K562 (cell line): Measurements from ENCODE around the gene NXPH4. TPM values are rescaled to one million over a fixed set of nuclear protein-coding genes. Genes with fewer than 3 reads are reported as not detected.

Experiments used
- ATAC-seq: fragments of 200-7000 bp; cut with Tn5 transposase; 3 replicates; pipeline ENCODE4 v1.9.1; 2020; ENCODE audit warnings: moderate library complexity
- BruUV-seq: library from RNA; stranded (reverse); fragments of 400-500 nt; replicated peaks from 2 replicates; lab custom pipeline; 2021; lab: Mats Ljungman, UMichigan
- CTCF ChIA-PET: fragments of 300-600 bp; formaldehyde crosslinking; extraction: SDS; loops from one replicate; lab custom pipeline; 2021; ENCODE audit warnings: low intra/inter-chr PET ratio; lab: Yijun Ruan, JAX
- POLR2A ChIA-PET: fragments of 300-600, 350-650 bp; sonication (Branson Sonifier 250); formaldehyde crosslinking; extraction: SDS; loops from one replicate; lab custom pipeline; 2021; ENCODE audit warnings: antibody characterized with exemption, inconsistent platforms; lab: Yijun Ruan, JAX
- DNase-seq, 4 experiments: peaks; one replicate each; pipeline versions ENCODE4 v3.0.0 to v3.0.0-alpha.2; 2011 to 2018; ENCODE audit warnings: low spot score in 3 of 4, mixed read lengths in 3 of 4; ENCODE audit errors: extremely low read depth in 1 of 4
- FAIRE-seq: peaks from 2 replicates; lab custom pipeline; 2011; peaks lifted over from hg19 to GRCh38; lab: Jason Lieb, UNC
- H2AFZ ChIP-seq: 2 replicates; pipeline ENCODE4 v1.6.0; 2011; ENCODE audit warnings: low read depth, low read length, control low read depth, inconsistent platforms
- H3K27ac ChIP-seq: fragments of 200-600 bp; 3 replicates; pipeline ENCODE4 v1.8.0; 2011; ENCODE audit warnings: low read depth, mild to moderate bottlenecking, control low read depth, inconsistent platforms, low read length, moderate library complexity, mixed read lengths; ENCODE audit errors: extremely low read depth
- H3K27me3 ChIP-seq, 2 experiments: fragments of 300-600 bp in 1 of 2; 2 replicates in 1 of 2; 3 replicates in 1 of 2; pipeline versions ENCODE4 v1.6.0 to v1.8.0; 2011; ENCODE audit warnings: inconsistent platforms in 2 of 2, low read length in 2 of 2, mild to moderate bottlenecking in 1 of 2, mixed read lengths in 1 of 2, moderate library complexity in 1 of 2; ENCODE audit not compliant: control insufficient read depth in 2 of 2, insufficient read depth in 2 of 2
- H3K36me3 ChIP-seq: fragments of 300-600 bp; 3 replicates; pipeline ENCODE4 v1.8.0; 2011; ENCODE audit warnings: mild to moderate bottlenecking, low read length, inconsistent platforms; ENCODE audit not compliant: control insufficient read depth, insufficient read depth
- H3K4me1 ChIP-seq, 2 experiments: fragments of 200-600 bp in 1 of 2; replicated peaks in 1 of 2; 2 replicates in 1 of 2; 3 replicates in 1 of 2; pipeline versions ENCODE4 v1.5.1 to v1.8.0; 2011; ENCODE audit warnings: inconsistent platforms in 2 of 2, low read length in 2 of 2, mild to moderate bottlenecking in 1 of 2, mixed read lengths in 1 of 2, moderate library complexity in 1 of 2; ENCODE audit not compliant: control insufficient read depth in 2 of 2, insufficient read depth in 2 of 2
- H3K4me2 ChIP-seq: 2 replicates; pipeline ENCODE4 v1.6.1; 2011; ENCODE audit warnings: low read length, control low read depth, inconsistent platforms, mixed read lengths; ENCODE audit not compliant: insufficient read depth
- H3K4me3 ChIP-seq: fragments of 200-600 bp; sonication (generic), shearing (Covaris generic); 2 replicates; pipeline ENCODE4 v1.5.1; 2016; ENCODE audit warnings: control low read depth, inconsistent platforms
- H3K79me2 ChIP-seq: fragments of 200-600 bp; 3 replicates; pipeline ENCODE4 v1.8.0; 2011; ENCODE audit warnings: low read length, inconsistent platforms; ENCODE audit not compliant: control insufficient read depth, insufficient read depth
- H3K9ac ChIP-seq, 2 experiments: 2 replicates each; pipeline versions ENCODE4 v1.6.0 to v1.6.1; 2011; ENCODE audit warnings: low read depth in 2 of 2, low read length in 2 of 2, control low read depth in 1 of 2, inconsistent platforms in 1 of 2, mild to moderate bottlenecking in 1 of 2, mixed read lengths in 1 of 2; ENCODE audit not compliant: insufficient read depth in 1 of 2
- H3K9me1 ChIP-seq: one replicate; pipeline ENCODE4 v1.6.0; 2011; ENCODE audit warnings: inconsistent platforms, mild to moderate bottlenecking, low read length, moderate library complexity; ENCODE audit not compliant: control insufficient read depth, insufficient read depth
- H3K9me3 ChIP-seq: replicated peaks from 2 replicates; pipeline ENCODE4 v1.5.1; 2011; ENCODE audit warnings: low read depth, low read length, inconsistent platforms; ENCODE audit not compliant: control insufficient read depth, insufficient read depth
- H4K20me1 ChIP-seq: replicated peaks from 2 replicates; pipeline ENCODE4 v1.6.1; 2011; ENCODE audit warnings: low read length, inconsistent platforms, mixed read lengths; ENCODE audit not compliant: control insufficient read depth, insufficient read depth
- BDP1 ChIP-seq: IDR thresholded peaks from 3 replicates; pipeline ENCODE4 v1.6.1; 2011; ENCODE audit not compliant: insufficient read length, insufficient read depth
- CBFA2T2 ChIP-seq: fragments of 450-650 bp; conservative IDR thresholded peaks from 2 replicates; pipeline ENCODE4 v1.6.1; 2017; ENCODE audit warnings: mild to moderate bottlenecking
- COPS2 ChIP-seq: fragments of 450-650 bp; conservative IDR thresholded peaks from 2 replicates; pipeline ENCODE4 v1.6.1; 2016; ENCODE audit warnings: mild to moderate bottlenecking, moderate library complexity
- CREBBP ChIP-seq: IDR thresholded peaks from one replicate; pipeline ENCODE4 v1.6.1; 2012; ENCODE audit warnings: low read depth, mild to moderate bottlenecking, control low read depth, inconsistent platforms, low read length
- HES1 ChIP-seq: fragments of 450-650 bp; IDR thresholded peaks from 2 replicates; pipeline ENCODE4 v1.6.1; 2016; ENCODE audit warnings: low read depth, mild to moderate bottlenecking, moderate library complexity
- KDM5B ChIP-seq: fragments of 200-600 bp; sonication (generic); IDR thresholded peaks from 2 replicates; pipeline ENCODE4 v1.6.1; 2012; ENCODE audit warnings: low read depth, mild to moderate bottlenecking, moderate library complexity, low read length, control low read depth, inconsistent platforms; ENCODE audit not compliant: insufficient replicate concordance
- MAFF ChIP-seq: IDR thresholded peaks from 2 replicates; pipeline ENCODE4 v1.6.1; 2012; ENCODE audit warnings: low read length, improper control_type of control experiment
- NCOA4 ChIP-seq: fragments of 450-650 bp; IDR thresholded peaks from 2 replicates; pipeline ENCODE4 v1.6.1; 2018; ENCODE audit warnings: mild to moderate bottlenecking; ENCODE audit not compliant: partially characterized antibody
- NFIC ChIP-seq: fragments of 450-650 bp; IDR thresholded peaks from 2 replicates; pipeline ENCODE4 v1.6.1; 2017; ENCODE audit warnings: mild to moderate bottlenecking, inconsistent platforms
- NRF1 ChIP-seq, 2 experiments: fragments of 450-650 bp; IDR thresholded peaks in 1 of 2; conservative IDR thresholded peaks in 1 of 2; 2 replicates each; pipeline ENCODE4 v1.6.1; 2014; ENCODE audit warnings: mild to moderate bottlenecking in 2 of 2
- OTX1 ChIP-seq: fragments of 450-650 bp; formaldehyde crosslinking; IDR thresholded peaks from 2 replicates; pipeline ENCODE4 v1.4.0; 2022; ENCODE audit warnings: mild to moderate bottlenecking
- PCBP1 ChIP-seq: fragments of 200-400 bp; formaldehyde crosslinking; IDR thresholded peaks from 2 replicates; pipeline ENCODE4 v1.6.1; 2018; ENCODE audit warnings: mild to moderate bottlenecking, low read depth, low read length; ENCODE audit not compliant: poor library complexity, severe bottlenecking
- PHB2 ChIP-seq: fragments of 450-650 bp; IDR thresholded peaks from 2 replicates; pipeline ENCODE4 v1.6.1; 2017; ENCODE audit warnings: low read depth
- POLR2G ChIP-seq: fragments of 200-400 bp; formaldehyde crosslinking; IDR thresholded peaks from 2 replicates; pipeline ENCODE4 v1.6.1; 2017; ENCODE audit warnings: low read depth, mild to moderate bottlenecking, antibody characterized with exemption, low read length, moderate library complexity
- POLR3A ChIP-seq: IDR thresholded peaks from 2 replicates; pipeline ENCODE4 v1.6.1; 2011; ENCODE audit warnings: borderline replicate concordance, mild to moderate bottlenecking, moderate library complexity; ENCODE audit not compliant: insufficient read length, insufficient read depth; ENCODE audit errors: extremely low read depth
- SREBF1 ChIP-seq: fragments of 150-350 bp; IDR thresholded peaks from 2 replicates; pipeline ENCODE4 v1.6.1; 2014; ENCODE audit warnings: antibody characterized with exemption, low read depth, low read length, borderline replicate concordance
- ZNF695 ChIP-seq: fragments of 450-650 bp; formaldehyde crosslinking; IDR thresholded peaks from 2 replicates; pipeline ENCODE4 v1.4.0; 2020; ENCODE audit warnings: mild to moderate bottlenecking, moderate library complexity
- ZNF740 ChIP-seq, 3 experiments: fragments of 200-800 bp in 1 of 3; sonication (Bioruptor generic) in 1 of 3; sonication (generic) in 1 of 3; formaldehyde crosslinking in 1 of 3; IDR thresholded peaks; 2 replicates each; pipeline versions ENCODE4 v1.6.1 to v1.8.0; 2016 to 2022; ENCODE audit warnings: mild to moderate bottlenecking in 2 of 3, missing compliant biosample characterization in 2 of 3, missing genetic modification characterization in 2 of 3, missing genetic modification reagents in 1 of 3
- WGBS: fragments of 100-300 bp; shearing (Covaris generic); methylation state at CpG from one replicate; pipeline ENCODE4 v1.1.6; 2016; ENCODE audit warnings: low coverage, mixed read lengths; ENCODE audit not compliant: insufficient coverage; ENCODE audit errors: missing lambda C conversion rate; 5-methylcytosine and 5-hydroxymethylcytosine counted together
- in situ Hi-C: fragments of 300-500 bp; cut with MboI; formaldehyde crosslinking; loops from 4 replicates; pipeline ENCODE4 v1.15.0; 2018; ENCODE audit warnings: inconsistent platforms, mixed read lengths
- intact Hi-C: fragments of 100-400 bp; cut with micrococcal nuclease; formaldehyde crosslinking; loops from 2 replicates; pipeline ENCODE4 v1.14.2; 2022
- polyA plus RNA-seq, 8 experiments: library from polyadenylated mRNA; depleted of rRNA in 4 of 8; stranded (reverse) in 5 of 8; unstranded in 3 of 8; fragments of >200 nt; fragmentation: Nextera tagmentation in 2 of 8; fragmentation: Illumina TruSeq in 1 of 8; extraction: Ambion mirVana in 2 of 8; extraction: Trizol in 1 of 8; gene quantifications; 2 replicates each; pipeline versions ENCODE4 v1.2.1 to v1.2.3, GENCODE V29; 2011 to 2014; ENCODE audit warnings: inconsistent platforms in 1 of 8, missing spikeins in 1 of 8
- total RNA-seq, 7 experiments: library from RNA; depleted of rRNA in 6 of 7; stranded (reverse); fragments of >200 nt in 6 of 7; fragmentation: Illumina TruSeq in 2 of 7; extraction: Trizol in 2 of 7; gene quantifications; 2 replicates each; pipeline versions ENCODE4 v1.2.1 to v1.2.3, GENCODE V29; 2011 to 2021; ENCODE audit warnings: low replicate concordance in 1 of 7

Gene NXPH4
- total and polyA plus RNA-seq, 9 of the 15 experiments (the other 6 are each of a cell fraction or from before 2014, with no cell fraction given) = 0.49 to 2.7 (median 1.1) TPM; not detected in 4

GRCh38 chr12:57232156-57232756, 15.7 kb downstream of the NXPH4 start (continued):
- no peak for TF ChIP-seq KDM5B
- TF ChIP-seq, all 486 proteins: peak for 5

GRCh38 chr12:57233357-57234232, 17.0 kb downstream of the NXPH4 start:
- no peak for FAIRE-seq
- peaks cover 17% of the 10 kb centered on the region for H4K20me1 ChIP-seq
- peaks cover 40 to 71% of the 10 kb centered on the region in 2 experiments for H3K4me1 ChIP-seq
- ATAC-seq = no peak
- peaks cover 28% of the 10 kb centered on the region for H3K79me2 ChIP-seq
- ChIA-PET CTCF (no interaction called here), POLR2A (interaction anchor here (0.6 to 1.2 kb wide), 6 partner anchors 8 to 858 kb away, joined by 3 to 5 read pairs (median 3); no protein-coding TSS in a partner anchor)
- DNase-seq = no peak
- no peak overlapping the region for H3K4me2 ChIP-seq
- peaks cover 9% of the 10 kb centered on the region for H3K9me1 ChIP-seq
- 83% methylated on average over 15 of the region's 15 CpGs for WGBS
- no peaks in the 10 kb centered on the region for H3K27me3 ChIP-seq
- H3K4me3 ChIP-seq = no peak overlapping the region
- no peaks in the 10 kb centered on the region for H3K9me3 ChIP-seq
- H2AFZ ChIP-seq = no peak overlapping the region
- peak overlapping the region; percentile 42; the same call in 1 of the 3 replicates for H3K27ac ChIP-seq
- BruUV-seq = no TSS peak
- intact Hi-C loops = no loop called here
- in situ Hi-C loops = no loop called here
- peak overlapping the region in 1 of 2 experiments; percentile 19; a peak in 1 of 4 replicates for H3K9ac ChIP-seq
- H3K36me3 ChIP-seq = peaks cover 53% of the 10 kb centered on the region; the same call in 2 of the 3 replicates
- no peak for TF ChIP-seq CBFA2T2
- TF ChIP-seq MAFF = no peak
- no peak for TF ChIP-seq PHB2
- TF ChIP-seq HES1 = no peak
- no peak for TF ChIP-seq POLR3A
- peak; percentile 53 for TF ChIP-seq POLR2G
- no peak for TF ChIP-seq CREBBP
- TF ChIP-seq NRF1 (conservative IDR thresholded peaks at IDR 0.05 in 1 of 2, IDR thresholded peaks at IDR 0.05 in 1 of 2) = no peak
- TF ChIP-seq NFIC = peak; percentile 29; the same call in 1 of the 2 replicates
- no peak for TF ChIP-seq OTX1
- no peak for TF ChIP-seq SREBF1
- no peak for TF ChIP-seq BDP1
- TF ChIP-seq COPS2 = no peak
- TF ChIP-seq NCOA4 = no peak
- peak; percentile 50; the same call in 1 of the 2 replicates for TF ChIP-seq ZNF740 (CRISPR knock-in tag; IDR thresholded peaks at IDR 0.05)
- no peak for TF ChIP-seq ZNF740 (tag; IDR thresholded peaks at IDR 0.05)
- TF ChIP-seq PCBP1 = no peak
- TF ChIP-seq ZNF695 (CRISPR knock-in tag) = no peak
